Peyer's patch (tissue), 4 donors: ENCODE data around the gene ZNF511.

ENCODE experiments used
- POLR2A ChIP-seq, 2 donors: fragments of 450-650 bp; IDR thresholded peaks; one replicate each; pipeline ENCODE4 v1.5.1; 2017; ENCODE audit warnings: antibody characterized with exemption in 2 of 2, mild to moderate bottlenecking in 2 of 2, moderate library complexity in 2 of 2
- TF ChIP-seq, protein P1 (sequence below), 6 experiments: fragments of 450-650 bp in 4 of 6; fragments of 200-600 bp in 2 of 6; sonication (generic) in 1 of 6; IDR thresholded peaks; one replicate each; pipeline ENCODE4 v1.5.1; 2017 to 2019; ENCODE audit warnings: antibody characterized with exemption in 6 of 6, mild to moderate bottlenecking in 3 of 6, moderate library complexity in 1 of 6

DNA sequence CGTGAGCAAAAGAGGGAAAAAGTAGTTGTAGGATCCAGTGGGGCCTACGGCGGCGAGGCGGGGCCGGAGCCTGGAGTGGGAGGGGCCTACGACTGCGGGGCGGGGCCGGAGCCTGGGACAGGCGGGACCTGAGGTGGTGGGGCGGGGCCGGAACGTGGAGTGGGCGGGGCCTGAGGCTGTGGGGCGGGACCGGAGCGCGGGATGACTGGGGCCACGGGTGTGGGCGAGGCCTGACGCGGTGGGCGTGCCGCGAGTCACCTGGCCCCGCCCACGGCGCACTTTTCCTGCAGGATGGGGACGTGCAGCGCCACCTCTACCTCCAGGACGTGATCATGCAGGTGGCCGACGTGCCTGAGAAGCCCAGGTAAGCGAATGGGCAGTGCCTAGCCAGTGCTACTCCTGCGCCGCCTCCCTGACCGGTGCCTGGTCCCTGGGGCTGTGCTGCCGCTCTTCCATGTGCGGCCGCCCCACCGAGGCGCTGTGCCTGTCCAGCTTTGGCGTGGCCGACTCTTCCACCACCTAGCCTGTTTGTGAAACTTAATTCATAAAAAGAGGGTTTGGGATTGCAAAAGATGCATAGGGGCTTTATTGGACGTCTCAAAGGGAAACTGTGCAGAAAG, 496 bp downstream of the ZNF511 start:
- TF ChIP-seq, protein P1, sequence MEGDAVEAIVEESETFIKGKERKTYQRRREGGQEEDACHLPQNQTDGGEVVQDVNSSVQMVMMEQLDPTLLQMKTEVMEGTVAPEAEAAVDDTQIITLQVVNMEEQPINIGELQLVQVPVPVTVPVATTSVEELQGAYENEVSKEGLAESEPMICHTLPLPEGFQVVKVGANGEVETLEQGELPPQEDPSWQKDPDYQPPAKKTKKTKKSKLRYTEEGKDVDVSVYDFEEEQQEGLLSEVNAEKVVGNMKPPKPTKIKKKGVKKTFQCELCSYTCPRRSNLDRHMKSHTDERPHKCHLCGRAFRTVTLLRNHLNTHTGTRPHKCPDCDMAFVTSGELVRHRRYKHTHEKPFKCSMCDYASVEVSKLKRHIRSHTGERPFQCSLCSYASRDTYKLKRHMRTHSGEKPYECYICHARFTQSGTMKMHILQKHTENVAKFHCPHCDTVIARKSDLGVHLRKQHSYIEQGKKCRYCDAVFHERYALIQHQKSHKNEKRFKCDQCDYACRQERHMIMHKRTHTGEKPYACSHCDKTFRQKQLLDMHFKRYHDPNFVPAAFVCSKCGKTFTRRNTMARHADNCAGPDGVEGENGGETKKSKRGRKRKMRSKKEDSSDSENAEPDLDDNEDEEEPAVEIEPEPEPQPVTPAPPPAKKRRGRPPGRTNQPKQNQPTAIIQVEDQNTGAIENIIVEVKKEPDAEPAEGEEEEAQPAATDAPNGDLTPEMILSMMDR (IDR thresholded peaks at IDR 0.05): no peak
- TF ChIP-seq POLR2A (IDR thresholded peaks at IDR 0.05): peak in 1 of 2 donors; percentile 53
